SU-DHL-6 (cell line): ENCODE measurements around the gene SAMMSON.

ENCODE experiments used
- H2AFZ ChIP-seq: fragments of 200-600 bp; sonication (generic); 2 replicates; pipeline ENCODE4 v1.6.1; 2014; ENCODE audit warnings: low read depth, mild to moderate bottlenecking, moderate library complexity, mixed read lengths, antibody characterized with exemption, low read length; ENCODE audit not compliant: severe bottlenecking
- H3F3A ChIP-seq: fragments of 200-600 bp; shearing (Covaris generic); 2 replicates; pipeline ENCODE4 v1.6.0; 2016; ENCODE audit warnings: antibody characterized with exemption, mild to moderate bottlenecking; ENCODE audit not compliant: insufficient read depth
- H3K27ac ChIP-seq: fragments of 200-600 bp; sonication (generic); 2 replicates; pipeline ENCODE4 v1.5.1; 2016; ENCODE audit warnings: low read depth, mild to moderate bottlenecking, low read length, moderate library complexity, mixed read lengths
- H3K27me3 ChIP-seq: fragments of 200-600 bp; sonication (generic), shearing (Covaris generic); 2 replicates; pipeline ENCODE4 v1.6.0; 2014; ENCODE audit warnings: mild to moderate bottlenecking, low read length
- H3K36me3 ChIP-seq: fragments of 200-600 bp; sonication (generic); 2 replicates; pipeline ENCODE4 v1.6.1; 2014; ENCODE audit warnings: mild to moderate bottlenecking, low read length, mixed read lengths
- H3K4me2 ChIP-seq: fragments of 300-600, 200-600 bp; shearing (Covaris generic), sonication (generic); 2 replicates; pipeline ENCODE4 v1.6.0; 2014; ENCODE audit warnings: low read length, low read depth, mild to moderate bottlenecking; ENCODE audit not compliant: poor library complexity, severe bottlenecking
- H3K4me3 ChIP-seq: fragments of 200-600 bp; sonication (generic); 2 replicates; pipeline ENCODE4 v1.5.1; 2014; ENCODE audit warnings: antibody characterized with exemption, low read length, mild to moderate bottlenecking, mixed read lengths; ENCODE audit not compliant: insufficient read depth, poor library complexity, severe bottlenecking
- H3K79me2 ChIP-seq: fragments of 200-600 bp; sonication (generic); 2 replicates; pipeline ENCODE4 v1.6.1; 2014; ENCODE audit warnings: mild to moderate bottlenecking, low read length, moderate library complexity; ENCODE audit not compliant: insufficient read depth
- H3K9ac ChIP-seq: fragments of 200-600 bp; sonication (generic); 2 replicates; pipeline ENCODE4 v1.7.0; 2014; ENCODE audit warnings: mild to moderate bottlenecking, low read length
- H3K9me2 ChIP-seq: fragments of 200-600 bp; sonication (generic); replicated peaks from 2 replicates; pipeline ENCODE4 v1.6.1; 2014; ENCODE audit warnings: low read length; ENCODE audit not compliant: insufficient read depth
- H3K9me3 ChIP-seq: fragments of 200-600 bp; sonication (generic); 2 replicates; pipeline ENCODE4 v1.6.1; 2014; ENCODE audit warnings: low read length, mixed read lengths; ENCODE audit not compliant: insufficient read depth
- H4K20me1 ChIP-seq: fragments of 200-600 bp; sonication (generic); 2 replicates; pipeline ENCODE4 v1.6.1; 2014; ENCODE audit warnings: low read depth, mild to moderate bottlenecking, antibody characterized with exemption, low read length, moderate library complexity, mixed read lengths
- EZH2phosphoT487 ChIP-seq: fragments of 200-600 bp; sonication (generic), shearing (Covaris generic); conservative IDR thresholded peaks from 2 replicates; pipeline ENCODE4 v1.6.1; 2018; ENCODE audit warnings: mild to moderate bottlenecking, antibody characterized with exemption, low read length, moderate library complexity, mixed read lengths
- TF ChIP-seq, protein P1 (sequence below): fragments of 200-600 bp; sonication (generic); IDR thresholded peaks from one replicate; pipeline ENCODE4 v1.5.1; 2017; ENCODE audit warnings: antibody characterized with exemption, mild to moderate bottlenecking, low read length, moderate library complexity; ENCODE audit not compliant: insufficient read depth, poor library complexity, severe bottlenecking

SAMMSON gene

DNA sequence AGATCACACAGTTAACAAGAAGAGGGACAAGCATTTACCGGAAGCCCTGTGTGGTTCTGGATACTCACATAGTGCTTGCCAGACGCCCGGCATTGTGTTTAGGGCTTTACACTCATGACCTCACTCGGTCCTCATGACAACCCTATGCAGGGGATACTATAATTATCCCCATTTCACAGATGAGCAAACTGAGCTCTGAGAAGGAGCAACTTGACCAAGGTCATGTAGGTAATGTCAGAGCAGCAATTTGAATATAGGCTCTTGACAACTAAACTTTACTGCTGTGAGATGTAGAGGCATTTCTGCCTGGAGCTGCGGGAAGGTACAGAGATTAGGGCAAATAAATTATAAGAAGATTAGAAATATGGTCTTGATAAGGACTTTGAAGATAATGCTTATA is 70.0 kb downstream of the SAMMSON start:
- H3K79me2 ChIP-seq: no peaks in the 10 kb centered on the region
- no peaks in the 10 kb centered on the region for H4K20me1 ChIP-seq
- no peaks in the 10 kb centered on the region for H3K9me3 ChIP-seq
- H3K27ac ChIP-seq: no peak overlapping the region
- no peak for TF ChIP-seq EZH2phosphoT487
- TF ChIP-seq, protein P1, sequence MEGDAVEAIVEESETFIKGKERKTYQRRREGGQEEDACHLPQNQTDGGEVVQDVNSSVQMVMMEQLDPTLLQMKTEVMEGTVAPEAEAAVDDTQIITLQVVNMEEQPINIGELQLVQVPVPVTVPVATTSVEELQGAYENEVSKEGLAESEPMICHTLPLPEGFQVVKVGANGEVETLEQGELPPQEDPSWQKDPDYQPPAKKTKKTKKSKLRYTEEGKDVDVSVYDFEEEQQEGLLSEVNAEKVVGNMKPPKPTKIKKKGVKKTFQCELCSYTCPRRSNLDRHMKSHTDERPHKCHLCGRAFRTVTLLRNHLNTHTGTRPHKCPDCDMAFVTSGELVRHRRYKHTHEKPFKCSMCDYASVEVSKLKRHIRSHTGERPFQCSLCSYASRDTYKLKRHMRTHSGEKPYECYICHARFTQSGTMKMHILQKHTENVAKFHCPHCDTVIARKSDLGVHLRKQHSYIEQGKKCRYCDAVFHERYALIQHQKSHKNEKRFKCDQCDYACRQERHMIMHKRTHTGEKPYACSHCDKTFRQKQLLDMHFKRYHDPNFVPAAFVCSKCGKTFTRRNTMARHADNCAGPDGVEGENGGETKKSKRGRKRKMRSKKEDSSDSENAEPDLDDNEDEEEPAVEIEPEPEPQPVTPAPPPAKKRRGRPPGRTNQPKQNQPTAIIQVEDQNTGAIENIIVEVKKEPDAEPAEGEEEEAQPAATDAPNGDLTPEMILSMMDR: no peak
- H3K9me2 ChIP-seq: no peaks in the 10 kb centered on the region
- H3K9ac ChIP-seq: no peak overlapping the region
- H3K27me3 ChIP-seq: no peaks in the 10 kb centered on the region
- H3K36me3 ChIP-seq: no peaks in the 10 kb centered on the region
- no peaks in the 10 kb centered on the region for H3F3A ChIP-seq
- H2AFZ ChIP-seq: no peak overlapping the region
- H3K4me2 ChIP-seq: no peak overlapping the region
- no peak overlapping the region for H3K4me3 ChIP-seq

DNA sequence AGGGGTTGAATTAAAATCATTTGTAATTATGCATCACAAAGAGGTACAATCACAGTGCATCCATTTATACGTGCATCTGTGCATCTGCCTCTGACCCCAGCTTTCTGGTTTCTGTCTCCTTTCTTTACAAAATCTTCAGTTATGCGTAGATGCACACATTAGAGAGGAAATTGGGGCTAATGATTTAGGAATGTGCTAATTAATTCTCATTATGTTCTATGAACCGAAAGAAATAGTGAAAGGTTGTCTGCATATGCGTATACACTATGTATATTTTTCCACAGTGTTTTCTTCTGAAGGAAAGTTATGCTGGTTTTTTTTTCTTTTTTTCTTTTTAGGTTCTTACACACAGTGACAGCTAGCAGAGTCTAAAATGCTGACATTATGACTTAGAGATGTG is 71.6 kb downstream of the SAMMSON start:
- no peaks in the 10 kb centered on the region for H3F3A ChIP-seq
- H3K27me3 ChIP-seq: no peaks in the 10 kb centered on the region
- no peaks in the 10 kb centered on the region for H3K36me3 ChIP-seq
- no peaks in the 10 kb centered on the region for H3K9me3 ChIP-seq
- H3K9ac ChIP-seq: no peak overlapping the region
- no peak for TF ChIP-seq EZH2phosphoT487
- TF ChIP-seq, protein P1: no peak
- H3K4me2 ChIP-seq: no peak overlapping the region
- no peak overlapping the region for H3K27ac ChIP-seq
- no peaks in the 10 kb centered on the region for H4K20me1 ChIP-seq
- no peaks in the 10 kb centered on the region for H3K9me2 ChIP-seq
- no peaks in the 10 kb centered on the region for H3K79me2 ChIP-seq
- H3K4me3 ChIP-seq: no peak overlapping the region
- no peak overlapping the region for H2AFZ ChIP-seq

DNA sequence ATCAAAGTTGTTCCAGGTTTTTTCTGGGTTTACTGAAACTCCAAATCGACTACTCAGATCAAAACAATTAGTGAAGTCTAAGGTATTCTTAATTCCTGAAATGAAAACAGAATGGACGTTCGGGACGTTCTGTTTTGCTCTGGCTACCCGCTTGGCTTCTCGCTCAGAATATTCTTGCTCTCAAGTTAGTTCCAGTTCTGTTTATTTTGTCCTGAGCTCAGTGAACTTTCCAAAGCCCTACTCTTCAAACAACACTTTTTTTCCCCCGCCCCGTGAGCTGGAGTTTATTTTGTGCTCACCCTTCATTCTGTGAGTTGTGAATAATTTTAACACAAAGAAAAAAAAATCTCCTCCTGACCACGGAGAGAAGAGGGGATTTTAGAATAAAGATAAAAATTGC is 72.6 kb downstream of the SAMMSON start:
- Histone ChIP-seq H2AFZ (no peak overlapping the region), H3K4me2 (no peak overlapping the region), H3K27ac (no peak overlapping the region), H3F3A (no peaks in the 10 kb centered on the region), H3K9me3 (no peaks in the 10 kb centered on the region), H3K36me3 (no peaks in the 10 kb centered on the region), H4K20me1 (no peaks in the 10 kb centered on the region), H3K9ac (no peak overlapping the region), H3K4me3 (no peak overlapping the region), H3K27me3 (no peaks in the 10 kb centered on the region), H3K79me2 (no peaks in the 10 kb centered on the region), H3K9me2 (no peaks in the 10 kb centered on the region)
- TF ChIP-seq EZH2phosphoT487: no peak
- TF ChIP-seq, protein P1: no peak

DNA sequence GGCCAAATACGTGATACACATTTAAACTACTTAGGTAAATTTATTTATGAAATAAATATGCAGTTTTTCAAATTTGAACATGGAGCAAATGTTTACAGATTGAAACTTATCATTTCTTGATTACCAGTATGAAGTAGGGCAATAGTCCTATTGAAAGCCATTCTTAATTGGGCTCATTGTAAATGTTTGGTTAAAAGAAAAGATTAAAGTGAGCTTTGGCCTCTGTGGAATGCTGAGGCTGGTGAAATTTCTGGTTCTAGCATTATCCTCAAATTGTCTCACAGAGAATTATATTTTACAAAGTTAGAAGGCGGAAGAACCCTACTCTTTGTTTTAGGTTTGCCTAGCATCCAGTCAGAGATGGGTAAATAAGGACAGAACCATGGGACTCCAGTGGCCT is 73.2 kb downstream of the SAMMSON start:
- H3K27ac ChIP-seq: no peak overlapping the region
- H4K20me1 ChIP-seq: no peaks in the 10 kb centered on the region
- H3K9me2 ChIP-seq: no peaks in the 10 kb centered on the region
- H3K9me3 ChIP-seq: no peaks in the 10 kb centered on the region
- H3K4me2 ChIP-seq: no peak overlapping the region
- H3K36me3 ChIP-seq: no peaks in the 10 kb centered on the region
- H3K27me3 ChIP-seq: no peaks in the 10 kb centered on the region
- H3K9ac ChIP-seq: no peak overlapping the region
- no peak overlapping the region for H2AFZ ChIP-seq
- no peak overlapping the region for H3K4me3 ChIP-seq
- no peaks in the 10 kb centered on the region for H3F3A ChIP-seq
- TF ChIP-seq, protein P1: no peak
- no peak for TF ChIP-seq EZH2phosphoT487
- no peaks in the 10 kb centered on the region for H3K79me2 ChIP-seq
